ENCODE measurements around the gene HSD3B1.
"Not testable (repeated sequence)": the region's sequence is repeated elsewhere in the genome, so short reads cannot be mapped to it uniquely, and the experiment has no call there.

Gene HSD3B1

GRCh38 chr1:119492763-119493162 is 14.2 kb upstream of the HSD3B1 start:
- no peak for DNase-seq

- no peak for DNase-seq
Observed at GRCh38 chr1:119504831-119505230, 2.2 kb upstream of the HSD3B1 start.

DNA sequence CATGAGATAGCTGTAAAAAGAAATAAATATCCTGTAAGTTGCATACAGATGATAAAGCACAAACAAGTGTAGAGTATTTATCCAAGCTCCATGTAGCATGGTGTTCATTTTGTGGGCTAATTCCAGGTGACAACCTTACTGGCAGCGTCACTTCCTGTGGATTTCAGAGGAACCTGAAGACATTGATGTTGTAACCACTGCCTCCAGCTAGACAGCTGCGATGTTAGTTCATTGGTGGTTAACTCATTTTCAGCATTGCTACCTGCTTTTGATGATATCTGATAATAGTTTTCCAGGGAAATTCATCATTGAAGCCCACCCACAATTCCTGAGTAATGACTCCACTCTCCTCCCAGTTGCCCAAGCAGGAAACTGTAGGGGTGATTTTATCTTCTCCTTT is 3.0 kb downstream of the HSD3B1 start:
- no peak for DNase-seq

- no peak for DNase-seq
Observed at GRCh38 chr1:119515221-119515620, 8.2 kb downstream of the HSD3B1 start.

- DNase-seq: no peak
Observed at GRCh38 chr1:119516247-119516646, 9.2 kb downstream of the HSD3B1 start.

DNA sequence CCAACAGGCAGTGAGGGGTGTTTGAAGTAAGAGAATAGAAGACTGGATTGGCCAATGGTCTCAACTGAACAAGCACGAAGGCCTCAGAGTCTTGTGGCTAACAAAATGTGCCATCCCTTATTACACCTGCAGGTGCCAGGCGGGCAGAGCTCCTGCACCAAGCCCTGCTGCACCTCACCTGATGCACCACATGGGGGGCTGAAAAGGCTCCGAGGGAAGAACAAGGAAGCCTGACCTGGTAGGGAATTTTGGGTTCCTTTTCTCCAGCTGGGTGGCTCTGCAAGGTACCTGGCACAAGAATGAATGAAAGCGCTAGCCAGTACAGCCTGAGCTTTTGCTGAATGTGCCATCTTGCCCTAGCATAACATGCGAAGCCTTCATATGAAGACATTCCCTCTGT is 9.7 kb downstream of the HSD3B1 start:
- no peak for DNase-seq

GRCh38 chr1:119517667-119518066 is 10.7 kb downstream of the HSD3B1 start:
- DNase-seq: not testable (repeated sequence)

- DNase-seq: no peak
Observed at GRCh38 chr1:119531606-119532323, 24.8 kb downstream of the HSD3B1 start.

DNA sequence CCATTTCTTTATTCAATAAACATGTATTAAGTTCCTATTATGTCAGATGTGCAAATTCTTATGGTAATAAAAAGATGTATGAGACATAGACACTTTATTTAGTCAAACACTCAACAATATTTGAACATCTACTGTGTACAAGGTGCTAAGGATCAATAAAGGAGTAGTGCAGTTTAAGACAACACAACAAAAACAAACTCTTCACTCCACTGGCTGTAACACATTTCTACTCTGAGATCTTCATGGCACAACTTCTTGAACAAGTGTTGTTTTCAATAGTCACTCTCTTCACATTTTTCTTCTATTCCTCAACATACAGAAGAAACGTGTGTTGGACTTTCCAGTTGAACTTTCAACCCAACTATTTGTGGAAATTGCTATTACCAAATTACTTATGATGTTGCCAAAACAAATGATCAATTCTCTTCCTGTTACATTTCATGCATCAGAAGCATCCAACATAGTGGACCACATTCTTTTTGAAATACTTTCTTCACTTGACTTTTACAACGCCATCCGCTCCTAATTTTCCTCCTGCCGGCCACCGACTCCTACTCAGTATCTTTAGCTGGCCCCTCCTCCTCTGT is 25.4 kb downstream of the HSD3B1 start:
- no peak for DNase-seq

- no peak for DNase-seq
Observed at GRCh38 chr1:119535381-119535780, 28.4 kb downstream of the HSD3B1 start.

- DNase-seq: no peak
Observed at GRCh38 chr1:119537966-119538365, 31.0 kb downstream of the HSD3B1 start.

GRCh38 chr1:119539636-119540035 is 32.6 kb downstream of the HSD3B1 start:
- no peak for DNase-seq

GRCh38 chr1:119541389-119541788 is 34.4 kb downstream of the HSD3B1 start:
- no peak for DNase-seq

- DNase-seq: no peak
Observed at GRCh38 chr1:119542492-119542946, 35.5 kb downstream of the HSD3B1 start.

DNA sequence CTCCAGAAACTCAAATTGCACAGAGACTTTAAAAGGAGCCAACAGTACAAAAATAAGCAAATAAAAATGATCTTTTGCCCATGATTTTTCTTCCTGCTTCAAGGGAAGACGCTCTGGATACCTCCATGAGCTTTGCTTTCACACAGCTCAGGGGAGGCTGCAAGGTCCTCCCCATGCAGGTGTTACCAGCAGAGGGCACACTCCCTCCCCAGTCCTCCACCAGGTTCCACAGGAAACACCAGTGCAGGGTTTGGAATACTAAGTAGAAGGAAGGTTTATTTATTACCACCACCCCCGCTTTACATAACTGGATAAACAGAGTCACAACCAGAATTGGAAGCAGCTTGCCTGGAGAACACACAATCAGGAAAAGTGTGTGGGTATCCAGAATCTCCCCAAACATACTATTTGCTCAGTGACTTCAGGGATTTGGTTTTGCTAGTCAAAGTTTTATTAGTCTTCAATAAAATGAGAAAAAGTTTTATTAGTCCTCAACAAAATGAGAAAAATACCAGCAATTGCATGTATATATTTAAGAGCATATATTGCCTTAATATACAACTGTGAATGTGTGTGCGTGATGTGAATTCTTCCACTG is 37.3 kb downstream of the HSD3B1 start:
- no peak for DNase-seq

DNA sequence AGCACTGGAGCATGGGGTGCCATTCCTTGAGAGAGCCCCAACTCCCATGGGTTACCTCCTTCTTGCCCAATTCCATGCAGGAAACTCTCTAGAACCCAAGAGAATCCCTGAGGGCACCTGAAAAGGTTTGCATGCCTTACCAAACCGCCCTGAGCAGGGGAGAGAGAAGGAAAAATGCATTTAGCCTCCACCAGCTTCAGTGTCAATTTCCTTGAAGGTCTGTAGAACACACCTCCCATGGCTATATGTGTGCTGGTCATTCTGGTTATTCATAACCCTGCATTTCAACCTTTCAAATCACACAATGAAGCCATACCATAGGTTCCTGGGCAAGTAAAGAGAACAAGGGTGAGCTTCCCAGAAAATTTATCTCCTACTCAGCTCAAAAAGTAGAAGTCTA is 39.6 kb downstream of the HSD3B1 start:
- DNase-seq: no peak

GRCh38 chr1:119547306-119547705 is 40.3 kb downstream of the HSD3B1 start:
- no peak for DNase-seq

GRCh38 chr1:119547805-119548204 is 40.8 kb downstream of the HSD3B1 start:
- DNase-seq: no peak

GRCh38 chr1:119549719-119550132 is 42.7 kb downstream of the HSD3B1 start:
- no peak for DNase-seq

DNA sequence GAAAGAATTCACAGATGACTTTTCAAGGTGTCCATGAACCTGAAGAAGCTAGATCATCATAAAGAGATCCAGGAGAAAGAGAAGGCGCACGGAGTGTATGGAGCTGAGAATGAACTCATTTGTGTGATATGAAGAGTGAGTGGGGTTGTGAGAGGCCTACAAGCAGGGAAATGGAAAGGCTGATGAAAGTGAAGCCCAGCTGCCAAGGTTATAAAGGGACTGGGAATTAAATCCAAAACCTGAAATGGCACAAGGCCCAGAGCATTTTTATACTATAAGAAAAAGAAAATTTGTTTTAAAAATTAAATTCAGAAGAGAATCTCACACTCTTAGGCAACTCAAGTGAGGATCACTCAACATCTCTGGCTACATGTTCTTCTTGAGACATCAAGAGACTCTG is 43.4 kb downstream of the HSD3B1 start:
- DNase-seq: no peak

DNA sequence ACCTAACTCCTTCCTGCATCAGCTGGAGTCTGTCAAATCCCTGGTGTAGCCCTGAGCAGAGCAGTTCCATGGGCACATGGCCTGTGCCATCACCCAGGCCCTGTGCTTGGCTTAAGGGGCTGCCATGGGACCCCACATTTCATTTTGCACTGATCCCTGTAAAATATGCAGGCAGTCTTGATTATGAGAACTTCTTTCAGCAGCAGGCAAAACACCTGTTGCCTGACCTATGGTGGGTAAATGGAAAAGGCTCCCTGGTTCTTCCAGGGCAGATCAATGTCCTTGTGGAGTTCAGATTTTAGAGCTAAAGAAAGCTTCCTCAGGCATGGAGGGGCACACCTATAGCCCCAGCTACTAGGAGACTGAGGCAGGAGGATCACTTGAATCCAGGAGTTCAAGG is 44.2 kb downstream of the HSD3B1 start:
- DNase-seq: no peak

DNA sequence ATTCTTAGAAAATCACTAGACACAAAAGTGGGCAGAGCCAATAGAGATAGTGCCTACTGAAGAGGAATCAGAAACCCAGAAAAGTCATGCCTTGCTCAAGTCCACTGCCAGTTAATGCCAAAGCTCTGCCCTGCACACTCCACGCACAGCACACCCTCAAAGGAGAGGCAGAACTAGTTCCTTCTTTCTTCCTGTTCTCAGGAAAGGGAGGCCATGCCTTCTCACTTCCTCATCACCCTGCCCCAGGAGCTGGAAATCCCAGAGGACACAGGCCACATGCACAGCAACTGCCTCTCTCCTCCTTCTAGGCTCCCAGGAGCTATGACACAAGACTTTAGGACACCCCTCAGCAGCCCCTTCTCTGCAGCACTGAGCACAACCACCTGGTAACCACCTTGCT is 45.6 kb downstream of the HSD3B1 start:
- not testable (repeated sequence) for DNase-seq

DNA sequence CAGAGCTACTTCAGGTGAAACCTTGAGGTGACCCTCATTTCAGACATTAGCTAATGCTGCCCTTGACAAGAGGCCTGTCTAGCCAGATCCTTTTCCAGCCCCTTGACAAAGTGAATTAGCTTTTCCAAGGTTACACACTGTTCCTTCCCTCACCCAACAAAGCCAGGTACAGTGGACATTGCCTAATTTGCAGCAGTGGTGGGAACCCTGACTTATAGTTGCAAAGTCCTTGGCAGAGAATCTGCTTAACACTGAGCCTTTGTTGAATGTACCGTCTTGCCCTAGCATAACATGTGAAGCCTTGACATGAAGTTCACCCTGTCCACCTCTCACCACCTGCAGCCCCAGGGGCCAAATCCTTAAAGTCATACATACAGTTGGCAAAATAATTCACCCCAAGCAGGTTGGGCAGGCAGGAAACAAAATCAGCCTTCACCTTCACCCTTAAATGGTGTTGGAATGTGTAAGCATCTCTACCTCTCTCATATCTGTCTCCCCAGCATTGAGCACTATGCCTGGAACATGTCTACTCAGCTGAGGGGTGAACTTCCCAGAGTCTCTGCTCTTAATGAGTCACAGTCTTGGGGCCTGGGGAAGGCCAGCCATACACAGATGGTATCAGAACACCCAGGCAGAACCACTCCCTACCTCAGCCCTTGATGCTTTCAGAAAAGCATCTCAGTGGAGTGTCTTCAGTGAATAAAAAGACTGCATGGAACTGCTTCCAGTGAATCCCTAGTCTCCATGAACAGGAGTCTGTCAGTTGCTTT is 46.5 kb downstream of the HSD3B1 start:
- not testable (repeated sequence) for DNase-seq

DNA sequence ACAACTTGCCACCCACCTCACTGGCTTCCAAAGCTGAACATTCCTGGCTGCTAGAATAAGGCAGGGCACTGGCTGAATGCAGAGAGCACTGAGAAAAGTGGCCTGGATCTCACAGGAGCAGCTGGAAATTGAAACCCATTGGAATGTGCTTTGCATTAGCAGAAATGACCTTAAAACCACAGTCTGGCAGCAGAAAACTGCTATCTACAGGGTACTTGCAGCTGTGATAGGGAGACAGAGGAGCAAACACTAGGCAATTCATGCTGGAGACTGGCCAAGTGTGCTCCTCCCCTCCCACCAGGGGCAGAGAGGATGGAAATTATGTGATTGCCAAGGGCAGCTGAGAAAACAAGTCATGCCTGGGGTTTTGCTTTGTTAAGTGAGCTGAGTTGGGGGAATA is 47.2 kb downstream of the HSD3B1 start:
- DNase-seq: peak; percentile 14
